Nucleus accumbens (tissue), 56 donors: ENCODE data around the gene SOX13.
"Not testable (repeated sequence)": the region's sequence is repeated elsewhere in the genome, so short reads cannot be mapped to it uniquely, and the experiment has no call there.

ENCODE experiments used
- DNase-seq, 56 donors: peaks; one replicate each; lab custom pipeline; 2025; lab: John Stamatoyannopoulos, UW

SOX13 gene

DNA sequence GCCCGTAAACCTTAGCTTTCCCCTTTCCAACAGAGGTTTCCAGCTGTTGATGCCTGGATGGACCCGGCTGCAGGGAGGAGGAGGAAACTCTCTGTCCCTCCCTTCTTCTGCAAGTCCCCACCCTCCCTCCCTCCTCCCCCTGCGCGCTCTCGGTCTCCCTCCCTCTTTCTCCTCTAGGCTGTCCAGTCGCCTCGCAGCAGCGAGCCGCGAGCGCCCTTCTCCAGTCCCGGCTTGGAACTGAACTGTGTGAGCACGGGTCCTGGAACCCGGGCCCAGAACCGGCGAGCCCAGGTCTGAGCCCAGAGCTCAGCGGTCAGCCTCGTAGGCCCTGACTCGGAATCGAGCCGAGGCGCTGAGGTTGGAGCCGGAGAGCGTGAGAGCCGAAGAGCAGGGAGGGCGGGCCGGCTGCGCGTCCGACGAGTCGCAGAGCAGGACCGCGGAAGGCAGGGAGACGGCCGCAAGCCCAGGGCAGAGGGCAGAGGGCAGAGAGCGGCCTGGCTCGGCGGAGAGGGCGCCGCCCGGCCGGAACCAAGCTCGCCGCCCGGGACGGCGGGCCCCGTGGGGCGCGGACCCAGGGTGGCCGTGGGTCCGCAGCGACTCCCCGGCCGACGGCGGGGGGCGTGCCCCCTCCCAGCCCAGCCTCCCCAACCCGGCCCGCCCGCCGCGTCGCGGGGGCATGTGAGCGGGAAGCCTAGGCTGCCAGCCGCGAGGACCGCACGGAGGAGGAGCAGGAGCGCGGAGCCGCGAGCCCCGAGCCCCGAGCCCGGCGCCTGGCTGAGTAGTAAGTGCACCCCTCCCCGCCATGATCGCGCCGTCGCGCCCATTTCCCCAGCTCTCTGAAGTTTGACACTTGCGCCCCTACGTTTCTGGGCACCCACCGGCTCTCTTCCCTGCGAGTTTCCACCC, at the start of gene SOX13:
TSS of gene SOX13 (plus strand) at position 185 of the 906 bp plus-strand sequence. CDS start 39,801 bp downstream, outside the sequence.
- DNase-seq, result peak in 53 of 56 donors; percentile 33 to 91 (median 82)

DNA sequence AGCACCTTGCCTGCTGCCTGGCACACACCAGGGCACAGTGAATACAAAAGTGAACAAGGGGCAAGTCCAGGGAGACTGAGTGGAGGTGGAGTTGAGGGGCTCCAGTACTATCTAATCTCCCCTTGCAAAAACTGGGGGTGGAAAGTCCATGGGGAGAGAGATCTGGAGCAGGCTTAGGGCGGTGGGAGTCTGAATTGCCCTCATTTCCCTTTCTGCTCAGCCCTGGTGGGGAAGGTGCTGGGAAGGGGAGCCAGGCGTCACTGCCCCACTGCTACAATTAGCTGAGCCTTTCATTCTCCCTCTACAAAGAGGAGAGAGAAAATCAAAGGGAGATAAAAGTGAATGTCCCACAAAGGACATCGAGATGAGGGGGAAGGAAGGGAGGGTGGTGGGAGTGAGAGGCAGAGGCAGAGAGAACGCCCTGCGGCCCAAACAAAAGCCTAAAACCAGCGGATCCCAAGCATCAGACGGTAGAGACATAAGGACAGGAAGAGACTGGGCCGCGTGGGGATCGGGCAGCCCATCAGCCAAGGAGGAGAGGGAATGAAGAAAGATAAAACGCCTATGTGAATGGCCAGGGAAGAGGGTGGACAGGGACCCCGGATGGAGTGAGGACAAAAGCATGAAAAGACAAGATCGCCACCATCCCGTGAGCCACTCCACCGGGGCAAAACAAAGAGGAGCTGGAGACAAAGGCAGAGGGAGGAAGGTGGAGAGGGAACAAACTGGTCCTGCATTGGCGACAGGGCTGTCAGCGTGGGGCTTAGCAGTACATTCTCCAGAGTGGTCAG, 46.8 kb upstream of the SOX13 start:
- DNase-seq, result no peak

DNA sequence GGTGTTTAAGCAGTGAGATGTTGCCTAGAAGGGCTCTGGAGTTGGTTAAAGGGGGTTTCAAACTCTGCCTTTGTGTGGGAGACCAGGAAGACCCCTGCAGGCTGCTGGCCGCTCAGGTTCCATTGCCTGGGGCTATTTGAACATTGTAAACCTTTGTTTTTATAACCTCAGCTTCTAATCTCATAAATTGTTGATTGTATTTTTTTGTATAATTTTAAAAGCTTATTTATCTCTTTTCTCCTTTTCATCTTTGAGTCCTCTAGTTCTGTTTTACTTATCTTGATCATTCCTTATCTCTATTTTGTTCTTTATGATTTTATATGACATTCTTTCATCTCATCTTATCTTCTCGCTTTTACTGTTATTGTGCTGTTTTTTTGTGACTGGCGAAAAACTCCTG, 45.5 kb upstream of the SOX13 start:
- no peak for DNase-seq

DNA sequence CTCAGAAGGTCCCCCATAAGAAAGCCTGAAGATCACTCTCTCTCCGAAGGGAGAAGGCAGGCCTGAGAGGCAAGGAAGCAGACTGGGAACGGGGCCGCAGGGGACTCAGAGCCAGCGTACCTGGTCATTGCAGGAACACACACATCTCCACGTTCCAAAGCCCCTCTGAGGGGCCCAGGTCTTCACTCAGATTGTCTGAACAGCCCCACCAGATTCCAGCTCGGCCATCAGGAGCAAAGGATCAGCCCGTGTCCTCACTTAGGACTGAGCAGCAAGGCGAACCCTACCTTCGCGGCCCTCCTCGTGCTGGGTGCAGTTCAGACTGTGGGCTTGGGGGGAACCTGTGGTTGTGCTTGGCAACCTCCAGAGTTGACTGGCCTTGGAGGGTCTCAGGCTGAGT, 43.9 kb upstream of the SOX13 start:
- DNase-seq, result no peak

DNA sequence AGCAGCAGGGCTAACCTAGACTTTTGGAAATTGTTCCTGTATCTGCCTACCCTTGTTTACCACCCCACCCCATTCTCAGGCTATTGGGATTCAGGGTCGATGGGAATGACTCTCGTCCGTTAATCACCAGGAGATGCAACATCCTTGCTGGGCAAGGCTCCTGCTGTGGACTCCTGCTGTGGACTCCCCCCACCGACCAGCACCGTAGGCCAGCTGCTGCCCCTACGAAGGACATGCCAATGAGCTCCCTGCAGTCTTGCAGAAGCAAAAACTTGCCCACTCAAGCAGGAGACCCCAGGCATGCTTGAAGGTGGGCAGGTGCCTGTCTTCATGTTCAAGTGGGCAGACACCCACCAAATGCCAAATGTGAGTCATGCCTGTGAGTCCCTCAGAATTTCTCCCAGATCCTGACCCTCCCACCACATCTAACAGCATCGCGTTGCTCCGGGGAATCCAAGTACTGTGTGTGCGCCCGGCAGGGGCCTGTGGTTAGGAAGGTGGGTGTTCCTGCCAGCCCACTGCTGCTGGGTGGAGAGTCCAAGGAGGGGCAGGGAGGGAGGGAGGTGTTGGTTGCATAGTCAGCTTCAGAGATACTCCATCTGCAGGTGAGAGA, 41.7 kb upstream of the SOX13 start:
- DNase-seq, result no peak

DNA sequence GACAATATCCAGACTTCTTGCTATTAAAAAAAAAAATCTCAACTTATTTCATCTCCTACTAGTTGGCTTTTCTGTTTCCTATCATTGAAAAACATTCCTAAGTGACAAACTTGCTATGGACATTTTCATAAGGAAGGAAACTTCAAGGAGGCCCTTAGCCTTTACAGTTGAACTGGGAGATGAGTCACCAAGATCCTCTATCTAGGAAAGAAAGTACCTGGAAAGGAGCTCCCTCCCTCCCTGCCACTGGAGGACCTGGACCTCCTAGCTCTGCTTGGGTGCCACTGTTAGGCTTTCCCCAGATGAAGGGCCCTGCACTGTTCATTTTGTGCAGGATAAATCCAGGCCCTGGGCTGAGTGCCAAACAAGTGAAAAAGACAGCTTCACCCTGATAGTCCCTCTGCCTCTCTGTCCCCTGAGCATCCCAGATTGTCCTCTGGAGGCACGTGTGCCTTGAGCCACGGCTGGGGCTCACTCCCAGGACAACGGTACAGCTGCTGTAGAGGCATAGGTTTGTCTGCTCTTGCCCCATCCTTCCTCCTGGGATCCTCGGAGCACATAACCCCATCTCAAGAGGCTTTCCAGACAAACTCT, 40.2 kb upstream of the SOX13 start:
- DNase-seq, result no peak

DNA sequence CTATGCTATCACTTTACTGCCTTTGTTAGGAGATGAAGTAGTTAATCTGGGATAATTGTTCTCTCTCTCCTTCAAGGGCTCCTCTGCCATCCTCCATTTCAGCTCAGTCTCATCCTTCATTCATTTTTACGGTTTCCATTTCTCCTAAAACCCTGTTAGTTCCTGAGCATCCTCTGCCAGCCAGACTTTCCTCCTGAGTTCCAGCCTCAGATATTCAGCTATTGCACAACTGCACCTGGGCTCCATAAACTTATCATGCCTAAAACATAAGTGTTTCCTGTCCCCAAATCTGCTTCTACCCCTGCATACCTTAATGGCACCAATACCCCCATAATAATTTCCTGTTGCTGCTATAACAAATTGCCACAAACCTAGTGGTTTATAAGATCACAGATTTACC, 39.6 kb upstream of the SOX13 start:
- DNase-seq, result no peak

DNA sequence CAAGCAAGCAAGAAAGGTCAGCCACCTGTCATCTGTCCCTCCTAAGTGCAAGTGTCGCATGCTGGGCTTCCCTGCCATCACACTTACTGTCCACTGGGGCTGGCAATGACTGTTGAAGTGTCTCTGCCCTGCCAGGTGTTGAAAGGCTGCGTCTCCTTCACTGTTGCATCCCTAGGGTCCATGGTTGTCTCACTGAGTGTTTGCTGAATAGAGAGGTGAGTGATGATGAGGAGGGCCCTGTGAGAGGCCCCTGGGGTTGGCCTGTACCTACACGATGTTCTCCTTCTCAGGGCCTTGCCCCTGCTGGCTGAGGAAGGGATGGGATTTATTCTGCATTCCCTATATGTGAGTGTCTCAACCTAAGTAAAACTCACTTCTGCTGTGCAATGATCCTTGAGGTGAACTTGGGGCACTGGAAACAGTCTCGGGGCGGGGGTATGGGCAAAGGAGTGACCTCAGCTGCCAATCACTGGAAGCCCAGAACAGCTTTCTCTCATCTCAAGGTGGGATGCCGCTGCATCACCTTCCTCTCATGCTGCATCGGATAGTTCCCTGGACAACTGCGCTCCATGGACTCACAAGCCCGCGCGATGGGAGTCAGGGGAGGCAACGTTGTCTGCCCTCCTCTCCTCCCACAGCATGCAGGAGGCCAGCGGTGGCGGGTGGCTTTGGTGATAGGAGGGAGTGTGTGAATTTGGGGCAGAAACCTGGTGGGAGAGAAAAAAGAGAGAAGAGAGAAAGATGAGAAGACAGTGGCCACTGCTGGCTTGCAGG, 35.8 kb upstream of the SOX13 start:
- no peak for DNase-seq

DNA sequence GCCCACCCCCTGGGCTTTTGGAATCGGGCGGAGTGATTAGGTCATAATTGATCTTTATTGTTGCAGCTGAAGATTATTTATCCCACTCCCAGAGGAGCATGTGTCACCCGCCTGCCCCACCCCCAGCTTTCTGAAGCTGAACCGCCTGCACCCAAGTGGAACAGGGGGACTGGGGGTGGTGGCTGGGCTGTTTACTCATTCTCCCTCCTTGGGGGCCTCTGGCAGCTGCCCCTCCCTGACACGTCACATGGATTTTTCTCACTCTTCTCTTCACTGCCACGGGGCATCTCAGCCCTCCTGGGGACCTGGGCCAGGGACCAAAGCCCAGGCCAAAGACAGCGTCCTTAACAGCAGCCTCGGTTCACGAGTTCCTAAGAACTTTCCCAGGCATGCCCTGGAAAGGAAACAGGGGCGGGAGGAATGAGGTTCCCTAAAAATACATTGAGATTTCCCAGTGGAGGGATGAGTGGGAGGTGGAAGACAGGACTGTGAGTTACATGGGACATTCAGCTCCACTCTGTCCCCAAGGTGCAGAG, 31.6 kb upstream of the SOX13 start:
- no peak for DNase-seq

DNA sequence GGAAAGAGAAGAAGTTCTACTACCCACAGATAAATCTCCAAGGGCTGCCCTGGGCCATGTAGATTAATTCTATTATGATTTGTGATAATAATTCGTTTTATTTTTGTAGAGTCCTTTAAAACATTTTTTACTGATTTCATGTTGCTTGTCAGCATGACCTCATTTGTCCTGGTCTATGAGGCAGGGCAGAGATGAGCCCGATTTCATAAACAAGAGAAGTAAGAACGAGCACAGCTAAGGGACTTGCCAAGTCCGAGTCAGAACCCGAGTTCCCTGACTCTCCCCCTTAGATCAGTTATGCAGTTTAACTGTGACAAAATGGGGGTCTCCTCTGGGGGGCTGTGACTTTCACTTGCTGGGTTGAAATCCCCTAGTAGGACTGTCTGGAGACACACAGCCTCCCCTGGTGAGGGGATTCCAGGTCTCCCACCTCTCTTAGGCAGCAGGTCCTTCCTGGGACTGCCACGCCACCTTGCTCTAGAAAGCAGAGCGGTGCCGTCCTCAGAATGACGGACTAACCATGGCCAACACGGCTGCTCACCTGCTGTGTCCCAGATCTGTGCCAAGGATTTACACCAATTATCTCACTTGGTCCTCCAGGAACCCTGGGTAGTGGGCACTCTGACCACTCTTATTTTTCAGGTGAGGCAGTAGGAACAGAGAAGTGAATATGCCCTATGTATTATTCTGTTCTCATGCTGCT, 31.0 kb upstream of the SOX13 start:
- no peak for DNase-seq

DNA sequence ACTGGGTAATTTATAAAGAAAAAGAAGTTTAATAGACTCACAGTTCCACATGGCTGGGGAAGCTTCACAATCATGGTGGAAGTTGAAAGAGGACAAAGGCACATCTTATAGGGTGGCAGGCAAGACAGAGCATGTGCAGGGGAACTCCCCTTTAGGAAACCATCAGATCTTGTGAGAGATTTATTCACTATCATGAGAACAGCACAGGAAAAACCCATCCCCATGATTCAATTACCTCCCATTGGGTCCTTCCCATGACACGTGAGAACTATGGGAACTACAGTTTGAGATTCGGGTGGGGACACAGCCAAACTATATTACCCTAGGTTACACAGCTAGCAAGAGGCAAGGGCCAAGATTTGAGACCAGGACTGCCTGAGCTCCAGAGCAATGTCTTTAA, 30.4 kb upstream of the SOX13 start:
- no peak for DNase-seq

DNA sequence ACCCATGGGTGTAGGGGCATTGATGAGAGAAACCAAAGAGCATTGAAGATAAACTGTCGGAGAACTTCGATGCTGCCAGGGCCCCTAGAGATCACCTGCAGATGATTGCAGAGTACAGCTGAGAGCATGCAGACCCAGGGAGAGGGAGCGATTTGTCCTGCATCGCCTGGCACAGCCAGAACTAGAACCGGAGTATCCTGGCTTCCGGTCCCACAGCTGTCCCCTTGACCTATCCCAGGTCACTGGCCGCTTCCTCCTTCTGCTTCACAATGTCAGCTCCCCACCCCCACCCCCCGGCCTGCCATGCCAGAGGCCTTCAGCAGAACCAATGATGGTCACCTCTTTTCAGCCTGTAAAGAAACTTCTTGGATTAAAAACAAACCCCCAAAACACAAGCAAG, 29.2 kb upstream of the SOX13 start:
- no peak for DNase-seq

DNA sequence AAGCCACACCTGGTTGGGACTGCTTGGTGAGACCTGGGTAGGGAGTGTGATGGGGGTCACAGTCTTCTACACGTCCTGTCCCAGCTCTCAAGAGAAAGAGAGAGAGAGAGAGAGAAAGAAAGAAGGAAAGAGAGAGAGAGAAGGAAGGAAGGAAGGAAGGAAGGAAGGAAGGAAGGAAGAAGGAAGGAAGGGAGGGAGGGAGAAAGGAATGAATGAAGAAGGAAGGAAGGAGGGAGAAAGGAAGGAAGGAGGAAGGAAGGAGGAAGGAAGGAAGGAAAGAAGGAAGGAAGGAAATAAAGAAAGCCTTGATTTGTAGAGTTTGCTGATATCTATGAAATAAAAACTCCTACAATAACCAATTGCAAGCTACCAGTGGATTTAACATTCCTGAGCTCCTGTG, 28.5 kb upstream of the SOX13 start:
- no peak for DNase-seq

DNA sequence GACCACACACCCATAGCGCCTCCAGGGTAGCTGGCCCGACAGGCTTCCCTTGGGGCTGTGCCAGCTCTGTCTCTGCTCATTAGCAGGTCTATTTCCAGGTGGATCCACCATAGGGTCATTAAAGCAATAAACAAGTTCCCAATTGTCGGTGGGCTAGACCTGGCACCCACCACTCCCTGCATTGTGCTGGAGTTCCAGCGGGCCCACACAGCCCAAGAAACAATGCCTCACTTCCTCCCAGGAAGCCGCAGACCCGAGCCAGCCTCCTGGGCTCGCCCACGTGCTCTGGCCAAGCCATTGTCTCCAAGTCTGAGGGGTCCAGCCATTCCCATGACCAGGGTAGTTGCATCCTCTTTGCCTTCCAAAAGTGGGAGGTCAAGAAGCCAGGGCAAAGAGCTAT, 27.5 kb upstream of the SOX13 start:
- DNase-seq, result no peak

DNA sequence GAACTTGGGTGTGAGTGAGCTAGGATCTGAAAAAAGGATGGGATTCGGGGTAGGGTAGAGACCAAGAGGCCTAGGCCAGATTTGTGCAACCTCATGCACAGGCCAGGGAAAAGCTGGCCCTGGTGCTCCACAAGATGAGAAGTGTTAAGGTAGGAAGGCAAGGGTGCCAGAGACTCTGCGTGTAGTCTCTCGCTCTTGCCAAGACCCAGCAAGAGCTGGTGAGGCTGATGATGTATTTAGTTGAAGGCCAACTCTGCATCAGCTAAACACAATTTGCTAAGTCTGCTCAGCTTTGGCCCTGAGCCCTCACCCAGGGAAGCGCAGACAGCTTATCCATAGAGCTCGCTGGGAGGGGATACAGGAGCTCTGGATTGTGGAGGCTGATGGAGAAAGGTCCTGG, 26.6 kb upstream of the SOX13 start:
- peak in 1 of 56 donors; percentile 12 for DNase-seq

DNA sequence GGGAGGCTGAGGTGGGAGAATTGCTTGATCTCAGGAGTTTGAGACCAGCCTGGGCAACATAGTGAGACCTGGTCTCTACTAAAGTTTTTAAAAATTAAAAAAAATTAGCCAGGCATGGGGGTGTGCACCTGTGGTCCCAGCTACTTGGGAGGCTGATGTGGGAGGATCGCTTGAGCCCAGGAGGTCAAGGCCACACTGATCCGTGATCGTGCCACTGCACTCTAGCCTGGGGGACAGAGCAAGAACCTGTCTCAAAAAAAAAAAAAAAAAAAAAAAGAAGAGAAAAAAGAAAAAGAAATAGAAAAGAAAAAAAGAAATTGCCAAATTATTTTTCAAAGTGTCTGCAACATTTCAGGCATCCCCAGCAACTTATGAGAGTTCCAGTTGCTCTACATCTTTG, 24.1 kb upstream of the SOX13 start:
- DNase-seq, result not testable (repeated sequence)

DNA sequence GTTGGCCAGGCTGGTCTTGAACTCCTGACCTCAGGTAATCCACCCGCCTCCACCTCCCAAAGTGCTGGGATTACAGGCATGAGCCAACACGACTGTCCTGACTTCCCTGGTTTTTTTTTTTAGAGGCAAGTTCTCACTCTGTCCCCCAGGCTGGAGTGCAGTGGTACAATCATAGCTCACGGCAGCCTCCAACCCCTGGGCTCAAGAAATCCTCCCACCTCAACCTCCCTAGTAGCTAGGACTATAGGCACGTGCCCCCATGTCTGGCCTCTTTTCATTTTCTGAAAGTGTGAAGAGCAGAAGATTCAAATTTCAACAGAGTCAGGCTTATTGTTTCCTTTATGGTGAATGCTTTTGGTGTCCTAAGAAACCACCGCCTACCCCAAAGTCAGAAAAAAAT, 21.7 kb upstream of the SOX13 start:
- DNase-seq, result no peak

DNA sequence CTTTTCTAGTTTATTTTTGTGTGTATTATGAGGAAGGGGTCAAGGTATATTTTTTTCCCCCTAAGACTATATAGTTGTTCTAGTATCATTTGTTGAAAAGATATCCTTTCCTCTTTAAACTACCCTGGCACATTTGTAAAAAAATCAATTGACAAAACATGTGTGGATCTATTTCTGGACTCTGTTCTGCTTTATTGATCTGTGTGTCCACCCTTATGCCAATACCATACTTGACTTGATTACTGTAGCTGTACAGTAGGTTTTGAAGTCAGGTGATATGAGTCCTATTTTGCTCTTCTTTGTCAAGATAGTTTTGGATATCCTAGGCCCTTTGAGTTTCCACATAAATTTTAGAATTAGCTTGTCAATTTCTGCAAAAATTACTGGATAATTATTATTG, 21.2 kb upstream of the SOX13 start:
- DNase-seq, result no peak

DNA sequence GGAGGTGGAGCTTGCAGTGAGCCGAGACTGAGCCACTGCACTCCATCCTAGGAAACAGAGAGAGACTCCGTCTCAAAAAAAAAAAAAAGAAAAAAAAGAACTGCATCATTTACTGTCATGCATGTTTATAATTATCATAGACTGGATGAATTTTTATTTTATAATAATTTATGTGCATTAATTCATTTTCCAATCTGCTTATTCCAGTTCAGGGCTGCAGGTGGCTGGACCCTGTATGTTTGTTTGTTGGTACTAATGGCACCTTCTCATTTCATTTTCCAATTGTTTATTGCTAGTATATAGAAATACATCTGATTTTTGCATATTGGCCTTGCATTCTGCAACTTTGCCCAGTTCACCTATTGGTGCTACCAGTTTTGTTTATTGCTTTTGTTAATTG, 19.0 kb upstream of the SOX13 start:
- DNase-seq, result no peak
